HG02943 (cell line): Measurements from ENCODE around the gene CRIM1.

Source experiments
- ATAC-seq: cut with Tn5 transposase; IDR thresholded peaks from one replicate; pipeline ENCODE4 v1.9.1; 2021; ENCODE audit warnings: mild to moderate bottlenecking, low read depth, moderate library complexity; ENCODE audit not compliant: unreplicated experiment

Gene CRIM1

DNA sequence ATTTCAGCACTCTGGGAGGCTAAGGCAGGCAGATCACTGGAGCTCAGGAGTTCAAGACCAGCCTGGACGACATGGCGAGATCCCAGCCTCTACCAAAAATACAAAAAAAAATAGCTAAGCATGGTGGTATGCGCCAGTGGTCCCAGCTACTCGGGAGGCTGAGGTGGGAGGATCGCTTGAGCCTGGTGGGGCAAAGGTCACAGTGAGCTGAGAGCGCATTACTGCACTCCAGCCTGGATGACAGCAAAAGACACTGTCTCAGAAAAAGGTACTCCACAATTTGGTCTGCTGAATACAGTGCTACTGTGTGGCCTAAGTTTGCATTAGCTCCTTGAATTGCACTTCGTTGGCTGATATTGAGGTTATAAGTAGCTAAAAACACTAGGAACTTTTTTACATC is 144.5 kb downstream of the CRIM1 start:
- no peak for ATAC-seq

DNA sequence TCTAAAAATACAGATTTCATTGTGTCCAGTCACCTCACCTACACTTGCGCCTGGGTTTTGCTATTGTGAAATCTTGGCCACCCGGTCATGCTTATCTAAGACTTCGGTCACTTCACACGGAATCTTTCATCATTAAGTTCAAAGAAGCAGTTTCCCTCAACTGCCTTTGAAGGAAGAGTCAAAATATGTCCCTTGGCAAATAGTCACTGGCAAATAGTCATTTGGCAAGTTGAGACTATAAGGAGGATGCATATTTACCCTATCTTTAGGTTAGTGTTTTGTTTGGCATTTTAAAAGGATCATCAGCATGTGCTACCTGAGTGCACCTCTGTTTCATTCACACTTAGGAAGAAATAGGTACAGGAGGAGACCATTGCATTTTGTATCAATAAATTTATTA is 146.5 kb downstream of the CRIM1 start:
- no peak for ATAC-seq

DNA sequence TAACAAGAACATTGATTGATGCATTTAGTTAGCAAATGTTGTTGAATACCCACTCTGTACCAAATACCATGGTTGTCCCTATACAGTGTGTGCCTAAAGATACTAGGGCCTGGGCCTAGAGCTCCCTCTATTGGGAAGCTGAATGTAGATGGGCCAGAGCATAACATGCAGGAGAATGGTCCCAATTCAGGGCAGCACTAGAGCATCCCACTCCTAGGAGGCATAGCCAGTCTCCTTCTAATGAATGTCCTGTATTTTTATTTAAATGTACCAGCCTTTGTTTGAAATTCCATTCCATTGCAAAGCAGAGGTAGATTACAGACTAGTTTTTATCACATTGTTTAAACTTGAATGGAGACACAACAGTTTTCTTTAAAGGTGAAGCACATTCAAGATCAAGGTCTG is 151.8 kb downstream of the CRIM1 start:
- peak; percentile 89 for ATAC-seq

DNA sequence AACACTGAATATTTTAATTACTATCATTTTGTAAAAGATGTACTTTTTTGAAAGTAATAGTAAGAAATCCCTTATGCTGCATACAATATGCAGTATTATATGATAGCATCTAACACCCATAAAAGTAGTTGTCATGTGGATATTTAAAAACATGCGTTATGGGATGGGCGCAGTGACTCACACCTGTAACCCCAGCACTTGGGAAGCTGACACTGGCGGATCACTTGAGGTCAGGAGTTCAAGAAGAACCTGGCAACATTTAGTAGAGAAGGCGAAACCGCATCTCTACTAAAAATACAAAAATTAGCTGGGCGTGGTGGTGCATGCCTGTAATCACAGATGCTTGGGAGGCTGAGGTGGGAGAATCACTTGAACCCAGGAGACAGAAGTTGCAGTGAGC is 153.5 kb downstream of the CRIM1 start:
- ATAC-seq: no peak

DNA sequence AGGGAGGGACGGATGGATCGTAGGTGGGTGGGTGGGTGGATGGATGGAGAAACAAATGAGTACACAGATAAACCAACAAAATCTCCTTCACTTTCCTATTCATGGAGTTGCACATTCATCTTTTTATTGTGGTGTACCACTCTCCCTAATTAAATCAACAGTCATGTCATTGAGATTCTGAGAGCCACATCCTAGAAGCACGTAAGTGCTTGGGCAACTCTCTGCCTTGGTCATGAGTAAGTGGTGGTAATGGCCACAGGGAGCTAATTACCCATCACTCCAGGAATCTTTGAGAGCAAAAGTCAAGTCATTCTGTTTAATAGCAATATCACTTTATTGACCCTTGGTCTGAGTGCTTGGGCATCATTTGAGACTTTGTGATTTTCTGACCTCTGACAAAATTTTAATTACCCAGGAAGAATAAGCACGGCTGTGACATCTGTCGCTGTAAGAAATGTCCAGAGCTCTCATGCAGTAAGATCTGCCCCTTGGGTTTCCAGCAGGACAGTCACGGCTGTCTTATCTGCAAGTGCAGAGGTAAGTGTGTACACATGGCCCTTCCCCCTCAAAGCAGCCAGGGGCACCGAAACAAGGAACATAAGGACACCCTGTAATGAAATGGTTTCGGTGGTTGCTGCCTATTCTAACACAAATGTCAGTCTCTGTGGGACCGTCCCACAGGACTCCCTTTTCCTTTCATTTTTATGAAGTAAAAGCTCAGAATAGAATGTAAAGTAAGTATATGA is 156.5 kb downstream of the CRIM1 start:
- ATAC-seq: no peak

DNA sequence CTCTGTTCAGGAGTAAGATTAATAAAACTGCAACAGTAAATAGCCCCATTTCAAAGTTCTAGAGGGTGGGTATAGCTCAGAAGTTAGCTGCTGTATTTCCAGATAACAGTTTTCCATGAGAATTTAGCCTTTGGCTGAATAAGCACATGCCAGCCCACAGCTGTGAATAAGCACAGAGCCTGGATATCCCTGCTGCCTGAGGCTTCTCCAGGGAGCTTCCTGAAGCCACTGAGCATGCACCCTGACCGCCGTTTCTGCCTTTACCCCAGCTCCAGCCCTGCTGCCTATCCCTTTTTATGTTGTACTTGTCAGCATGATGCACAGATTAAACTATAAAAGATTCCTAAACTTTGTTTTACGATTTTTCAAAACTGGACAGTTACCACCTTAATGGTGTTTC is 157.1 kb downstream of the CRIM1 start:
- no peak for ATAC-seq

DNA sequence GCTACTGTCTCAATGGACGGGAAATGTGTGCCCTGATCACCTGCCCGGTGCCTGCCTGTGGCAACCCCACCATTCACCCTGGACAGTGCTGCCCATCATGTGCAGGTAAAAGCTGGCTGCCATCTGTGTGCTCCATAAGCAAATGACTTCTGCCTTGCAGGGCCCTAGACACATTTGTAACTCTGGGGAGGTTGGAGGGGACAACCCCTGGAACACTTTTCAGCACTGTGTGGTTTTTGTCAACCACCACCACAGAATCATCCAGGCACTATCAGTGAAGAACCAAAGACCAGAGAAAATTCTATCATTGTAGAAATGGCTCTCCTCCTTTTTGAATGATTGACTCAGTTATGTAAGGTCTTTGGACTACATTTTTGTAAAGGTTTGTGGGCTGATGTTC is 158.1 kb downstream of the CRIM1 start:
- ATAC-seq: no peak

DNA sequence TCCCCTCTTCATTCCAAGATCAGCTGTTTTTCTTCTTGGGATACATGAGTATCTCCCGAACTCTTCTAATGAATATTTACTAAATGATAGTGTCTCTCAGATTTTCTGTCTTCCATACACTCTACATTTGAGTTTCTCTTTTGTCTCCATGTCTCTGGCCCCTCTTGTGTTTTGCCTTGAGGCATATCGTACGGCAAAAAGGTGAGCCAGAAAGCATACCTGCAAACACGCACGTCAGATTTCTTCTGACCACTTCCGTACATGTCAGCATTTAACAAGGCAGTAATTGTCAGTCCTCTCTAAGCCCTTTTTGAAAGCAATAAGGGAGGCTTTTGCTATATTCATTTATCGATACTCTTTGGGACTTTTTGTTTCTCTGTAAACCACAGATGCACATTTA is 160.0 kb downstream of the CRIM1 start:
- no peak for ATAC-seq

DNA sequence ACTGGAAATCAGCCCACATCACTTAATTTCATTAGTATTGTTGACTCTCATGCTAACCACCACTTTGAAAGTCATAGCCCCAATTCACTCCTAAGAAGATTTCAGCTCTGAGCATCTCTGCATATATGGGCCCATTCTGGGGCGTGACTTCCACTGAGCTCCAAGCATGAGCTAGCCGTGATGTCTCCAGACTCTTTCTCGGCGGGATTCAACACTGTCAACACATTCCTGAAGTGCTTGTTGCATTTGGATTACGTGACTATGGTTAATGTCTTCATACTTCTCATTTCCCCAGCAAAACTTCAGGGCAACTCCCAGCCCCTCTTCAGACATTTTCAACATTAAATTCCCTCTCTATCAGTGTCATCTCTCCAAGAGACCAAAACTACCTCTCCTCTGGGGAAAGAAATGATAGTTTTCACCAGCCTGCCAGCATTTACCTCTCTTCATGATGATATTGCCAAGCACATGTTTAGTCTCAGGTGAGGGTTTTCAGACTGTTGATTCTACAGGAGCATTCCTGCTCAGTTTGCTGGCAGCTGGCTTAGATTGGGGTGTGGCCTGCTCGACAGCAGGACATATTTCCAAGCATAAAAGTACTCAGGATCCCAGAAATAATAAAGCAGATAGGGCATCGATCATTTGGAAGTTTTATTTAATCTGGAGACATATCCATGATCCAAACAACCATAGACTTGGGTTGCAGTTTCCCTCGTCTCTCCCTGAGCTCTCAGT is 160.7 kb downstream of the CRIM1 start:
- no peak for ATAC-seq

DNA sequence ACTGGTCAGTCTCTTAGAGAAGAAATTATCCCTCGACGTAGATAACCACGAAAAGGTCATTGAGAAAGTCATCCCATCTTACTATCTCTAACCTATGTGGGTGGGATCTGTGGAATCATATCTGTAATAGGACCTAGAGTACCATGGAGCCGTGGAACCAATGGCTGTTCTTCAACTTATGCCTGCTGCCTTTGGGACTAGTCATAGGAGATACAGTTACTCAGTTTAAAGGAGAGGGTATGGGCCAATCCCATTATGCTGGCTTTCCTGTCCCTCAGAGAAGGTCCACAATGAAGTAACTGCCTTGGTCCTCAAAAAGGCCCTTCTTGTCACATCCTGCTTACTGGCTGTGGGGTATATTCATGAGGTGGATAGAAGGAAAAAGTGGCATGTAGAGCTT is 164.9 kb downstream of the CRIM1 start:
- ATAC-seq: no peak

DNA sequence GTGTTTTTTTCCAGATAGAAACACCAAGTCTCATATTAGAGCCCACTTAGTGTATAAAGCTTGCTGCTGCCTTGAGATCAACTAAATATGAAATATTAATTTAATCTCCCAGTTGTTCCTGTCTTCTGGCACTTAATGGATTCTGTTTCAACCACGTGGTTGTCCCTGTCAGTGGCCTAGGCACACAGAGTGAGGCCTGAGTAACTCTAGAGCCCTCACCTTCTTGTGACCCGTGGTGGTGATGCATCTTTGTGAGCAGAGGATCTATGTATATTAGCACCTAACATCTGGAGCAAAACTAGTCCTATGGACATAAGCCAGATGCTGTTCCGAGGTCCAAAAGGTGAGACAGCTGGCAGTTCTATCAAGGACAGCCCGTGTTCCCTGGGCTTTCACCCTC is 167.6 kb downstream of the CRIM1 start:
- no peak for ATAC-seq

DNA sequence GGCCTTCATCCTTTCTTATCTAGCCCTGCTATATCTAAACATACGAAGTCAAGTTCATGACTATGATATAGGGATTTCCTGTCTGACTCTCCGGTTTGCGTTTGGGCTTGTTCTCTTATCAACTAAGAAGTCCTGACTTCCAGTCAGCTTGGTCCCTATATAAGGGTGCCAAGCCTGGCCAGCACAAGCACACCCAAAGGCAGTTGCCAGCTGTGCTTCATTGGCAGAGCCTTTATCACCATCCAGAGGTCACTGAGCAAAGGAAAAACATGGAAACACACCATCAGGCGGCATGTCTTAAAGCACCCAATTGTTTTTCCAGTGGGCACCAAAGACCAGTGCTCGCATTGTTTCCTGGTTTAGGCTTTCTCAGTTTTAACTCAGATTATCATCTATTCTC is 169.7 kb downstream of the CRIM1 start:
- ATAC-seq: no peak

DNA sequence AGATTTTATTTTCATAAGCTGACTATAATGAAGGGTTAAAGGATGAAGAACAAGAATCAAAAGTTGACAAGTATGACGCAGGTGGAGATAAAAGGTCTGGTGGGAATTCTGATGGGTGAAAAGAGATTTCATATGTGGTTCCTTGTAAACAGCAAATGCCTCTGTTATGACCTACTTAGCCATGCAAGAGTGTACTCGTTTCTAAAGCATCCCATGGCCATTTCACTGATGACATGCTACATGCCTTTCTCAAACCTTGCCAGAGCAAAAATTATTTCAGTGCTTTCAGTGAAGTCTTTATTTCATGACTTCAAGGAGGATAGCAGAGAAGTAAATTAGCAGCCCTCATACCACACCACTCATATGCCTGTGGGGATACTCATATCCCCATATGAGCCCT is 170.6 kb downstream of the CRIM1 start:
- ATAC-seq: no peak

DNA sequence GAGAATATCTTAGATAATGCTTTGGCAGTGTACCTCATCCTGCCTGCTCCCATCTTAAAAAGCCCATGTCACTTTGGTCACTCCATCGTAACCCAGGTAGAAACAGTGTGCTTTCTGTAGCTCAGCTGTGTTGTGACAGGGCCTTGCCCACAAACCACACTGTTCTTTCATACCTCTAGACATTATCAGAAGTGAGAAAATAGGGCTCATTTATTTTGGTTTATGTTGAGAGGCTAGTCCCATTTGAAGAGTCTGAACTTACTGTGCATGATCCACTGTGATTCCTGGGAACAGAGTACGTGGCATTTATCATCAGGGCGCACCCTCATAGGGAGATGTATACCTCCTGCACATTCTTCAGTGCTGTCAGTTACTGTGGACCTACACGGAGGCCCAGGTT is 172.7 kb downstream of the CRIM1 start:
- ATAC-seq: peak; percentile 60

DNA sequence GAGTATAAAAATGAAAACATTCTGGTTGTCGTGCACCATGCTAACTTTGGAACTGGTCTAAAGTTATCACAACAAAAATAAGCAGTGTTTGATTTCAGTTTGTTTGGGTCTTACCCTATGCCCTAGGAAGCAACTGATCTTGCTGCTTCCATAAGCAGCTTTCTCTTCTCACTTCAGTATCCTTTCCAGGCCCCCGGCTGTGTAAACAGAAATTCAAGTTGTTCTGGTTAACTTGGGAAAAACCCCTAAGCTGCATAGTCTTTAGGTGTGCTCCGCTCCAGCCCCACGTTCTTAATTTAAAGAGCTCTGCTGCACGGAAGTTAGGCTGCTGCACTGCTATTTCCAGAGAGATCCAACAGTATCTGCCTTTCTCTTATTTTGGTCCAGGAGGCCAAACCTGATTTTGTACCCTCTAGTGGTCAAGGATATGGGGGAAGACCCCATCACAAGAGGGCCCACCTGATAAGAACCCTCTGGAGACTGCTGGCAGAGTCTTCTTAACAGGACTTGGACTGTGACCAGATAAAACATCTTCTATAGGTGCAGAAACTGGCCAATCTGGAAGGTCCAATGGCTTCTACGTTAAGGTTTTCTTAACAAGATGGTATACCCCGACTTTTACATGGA is 173.3 kb downstream of the CRIM1 start:
- ATAC-seq: no peak

DNA sequence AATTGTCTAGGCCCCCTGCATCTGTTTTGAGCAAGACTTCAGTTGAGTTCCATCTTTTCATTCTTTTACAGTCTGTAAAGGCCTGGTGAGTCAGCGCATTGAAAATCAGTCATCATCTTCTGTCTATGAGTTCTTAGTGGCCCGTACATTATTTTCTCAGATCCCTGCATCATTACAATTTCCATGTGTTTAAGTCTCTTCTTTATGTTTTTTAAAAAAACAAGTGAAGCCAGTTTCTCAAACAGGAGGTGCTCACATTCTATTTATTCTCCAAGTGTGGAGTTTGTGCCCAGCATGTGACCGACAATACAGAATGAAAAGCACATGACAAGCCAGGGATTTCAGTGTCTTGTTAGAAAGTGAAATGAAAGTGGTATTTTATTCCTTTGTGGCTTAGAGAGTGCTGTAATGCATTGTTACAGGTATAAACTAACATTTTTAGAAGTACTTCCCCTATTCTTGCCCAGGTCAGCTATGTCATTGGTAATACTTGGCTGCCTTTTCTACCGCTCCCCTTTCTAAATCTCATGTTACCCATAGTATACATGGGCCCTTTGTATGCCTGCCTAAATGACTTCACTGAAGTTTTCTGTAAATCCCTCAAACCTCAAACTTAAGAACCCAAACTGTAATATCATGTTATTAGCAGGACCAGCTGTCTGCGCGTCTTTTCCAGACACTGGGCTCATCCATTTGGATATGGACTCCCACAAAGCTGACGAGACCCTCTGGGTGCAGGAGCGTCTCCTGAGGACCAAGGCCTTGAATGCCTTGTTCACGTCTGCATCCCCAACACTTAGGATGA is 174.8 kb downstream of the CRIM1 start:
- peak; percentile 58 for ATAC-seq

DNA sequence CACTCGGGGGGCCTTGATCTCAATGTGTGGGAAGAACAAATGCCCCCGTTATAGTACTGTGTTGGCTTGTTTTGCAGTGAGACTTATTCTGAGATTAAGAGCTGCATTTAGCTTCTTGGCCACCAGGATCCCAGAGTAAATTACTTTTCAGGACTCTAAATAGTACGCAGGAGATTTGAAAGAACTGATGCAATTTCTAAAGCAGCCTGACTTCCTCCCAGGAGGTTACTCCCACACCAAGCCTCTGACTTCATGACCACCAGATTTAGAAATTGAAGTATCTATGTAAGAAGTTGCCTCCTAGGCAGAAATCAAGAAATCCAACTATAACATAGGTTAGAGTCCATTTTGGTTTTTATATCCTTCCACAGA is 175.4 kb downstream of the CRIM1 start:
- ATAC-seq: no peak

DNA sequence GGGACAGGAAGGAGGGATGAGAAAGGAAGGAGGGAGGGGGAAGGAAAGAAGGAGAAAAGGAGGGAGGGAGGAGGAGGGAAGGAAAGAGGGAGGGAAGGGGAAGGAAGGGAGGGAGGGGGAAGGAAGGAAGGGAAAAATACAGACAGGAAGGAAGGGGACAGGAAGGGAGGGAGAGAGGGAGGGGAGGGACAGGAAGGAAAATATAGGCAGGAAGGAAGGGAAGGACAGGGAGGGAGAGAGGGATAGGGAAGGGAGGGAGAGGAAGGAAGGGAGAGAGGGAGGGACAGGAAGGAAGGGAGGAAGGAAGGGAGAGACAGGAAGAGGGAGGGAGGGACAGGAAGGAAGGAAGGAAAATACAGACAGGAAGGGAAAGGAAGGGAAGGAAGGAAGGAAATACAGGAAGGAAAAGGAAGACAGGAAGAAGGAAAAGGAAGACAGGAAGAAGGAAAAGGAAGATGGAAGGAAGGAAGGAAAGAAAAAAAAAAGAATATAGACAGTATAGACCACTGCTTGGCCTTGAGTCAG is 178.8 kb downstream of the CRIM1 start:
- ATAC-seq: no peak

DNA sequence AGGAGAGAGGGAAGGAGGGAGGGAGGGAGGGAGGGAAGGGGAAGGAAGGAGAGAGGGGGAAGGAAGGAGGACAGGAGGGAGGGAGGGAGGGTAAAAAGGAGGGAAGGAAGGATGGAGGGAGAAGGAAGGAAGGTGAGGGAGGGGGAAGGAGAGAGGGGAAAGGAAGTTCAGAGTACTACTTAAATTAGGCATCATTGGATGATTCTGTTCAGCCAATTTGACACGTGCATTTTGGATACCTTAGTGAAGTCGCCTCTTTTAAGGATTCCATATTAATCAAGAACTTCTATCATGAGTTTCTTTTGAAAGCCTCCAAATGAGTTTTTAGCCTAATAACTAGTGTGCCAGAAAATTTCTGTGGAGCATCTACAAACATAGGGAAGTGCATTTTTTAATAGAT is 179.5 kb downstream of the CRIM1 start:
- no peak for ATAC-seq

DNA sequence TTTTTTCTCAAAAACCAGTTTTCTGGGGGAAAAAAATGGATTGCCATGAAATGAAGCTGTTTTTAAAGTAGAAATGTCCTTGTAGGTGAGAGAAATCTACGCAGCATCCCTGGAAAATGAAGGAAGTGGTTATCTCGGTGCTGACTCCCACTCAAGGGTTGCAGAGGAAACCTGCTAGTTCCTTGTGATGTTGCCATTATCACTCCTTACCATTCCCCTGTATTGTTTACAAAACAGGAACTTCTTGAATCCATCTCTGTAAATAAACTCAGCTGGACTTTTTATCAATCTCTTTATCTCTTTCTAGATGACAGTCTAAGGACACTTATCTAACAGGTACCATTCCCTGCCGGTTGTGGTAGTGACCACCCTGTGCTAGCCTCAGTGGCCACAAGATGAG is 181.2 kb downstream of the CRIM1 start:
- ATAC-seq: no peak

DNA sequence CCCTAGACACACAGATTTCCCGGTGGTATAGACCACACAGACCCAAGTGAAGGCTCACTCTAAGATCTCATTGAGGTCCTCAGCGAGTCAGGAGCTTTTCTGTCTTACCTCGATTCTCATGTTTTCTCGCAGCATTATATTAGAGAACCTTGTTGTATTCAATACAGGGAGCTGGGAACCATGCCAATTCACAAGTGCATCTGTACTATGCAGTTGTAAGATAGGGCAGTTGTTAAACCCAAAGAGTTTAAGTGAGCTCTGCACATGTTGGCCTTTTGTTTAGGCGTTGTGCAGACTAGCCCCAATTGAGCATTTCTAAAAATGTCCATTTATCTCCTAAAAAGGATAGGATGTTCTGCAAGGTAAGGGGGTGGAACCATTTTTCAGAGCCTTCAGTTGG is 182.8 kb downstream of the CRIM1 start:
- no peak for ATAC-seq
